Urinary bladder (tissue), 4 donors: ENCODE data around the gene LRRC41. TPM values are rescaled to one million over a fixed set of nuclear protein-coding genes. Genes with fewer than 3 reads are reported as not detected.
"Not testable (repeated sequence)": the region's sequence is repeated elsewhere in the genome, so short reads cannot be mapped to it uniquely, and the experiment has no call there.

Experiments
- DNase-seq: peaks from one replicate; pipeline ENCODE4 v3.0.0-alpha.2; 2015; ENCODE audit errors: extremely low spot score
- H3K27ac ChIP-seq: one replicate; pipeline ENCODE4 v1.5.1; 2013; ENCODE audit warnings: low read depth, mild to moderate bottlenecking, moderate library complexity
- H3K36me3 ChIP-seq: one replicate; pipeline ENCODE4 v1.6.1; 2013; ENCODE audit warnings: mild to moderate bottlenecking, moderate library complexity; ENCODE audit not compliant: insufficient read depth
- H3K4me1 ChIP-seq: one replicate; pipeline ENCODE4 v1.6.1; 2013; ENCODE audit warnings: mild to moderate bottlenecking, moderate library complexity; ENCODE audit not compliant: insufficient read depth
- H3K4me3 ChIP-seq: one replicate; pipeline ENCODE4 v1.5.1; 2013; ENCODE audit warnings: low read depth, low read length
- WGBS: extraction: QIAGEN DNeasy Blood & Tissue Kit; methylation state at CpG from one replicate; pipeline ENCODE4 v1.1.7; 2013; 5-methylcytosine and 5-hydroxymethylcytosine counted together
- polyA plus RNA-seq: library from polyadenylated mRNA; stranded (reverse); fragments of 200-250 nt; gene quantifications from one replicate; pipeline ENCODE4 v1.2.3, GENCODE V29; 2013
- total RNA-seq: library from RNA; depleted of rRNA; stranded (reverse); fragments of >200 nt; gene quantifications from one replicate; pipeline ENCODE4 v1.2.3, GENCODE V29; 2014
- donor health status: healthy with polysubstance abuse.
- donor health status: healthy.

LRRC41 gene
- total and polyA plus RNA-seq, 2 donors = 57.6 to 60.3 TPM

GRCh38 chr1:46262508-46262907 lies 40.9 kb downstream of the LRRC41 start:
- Histone ChIP-seq H3K27ac (no peak overlapping the region), H3K4me3 (no peak overlapping the region), H3K4me1 (no peaks in the 10 kb centered on the region), H3K36me3 (no peaks in the 10 kb centered on the region)
- DNase-seq = no peak
- 77% methylated on average over 1 of the region's 1 CpG for WGBS

DNA sequence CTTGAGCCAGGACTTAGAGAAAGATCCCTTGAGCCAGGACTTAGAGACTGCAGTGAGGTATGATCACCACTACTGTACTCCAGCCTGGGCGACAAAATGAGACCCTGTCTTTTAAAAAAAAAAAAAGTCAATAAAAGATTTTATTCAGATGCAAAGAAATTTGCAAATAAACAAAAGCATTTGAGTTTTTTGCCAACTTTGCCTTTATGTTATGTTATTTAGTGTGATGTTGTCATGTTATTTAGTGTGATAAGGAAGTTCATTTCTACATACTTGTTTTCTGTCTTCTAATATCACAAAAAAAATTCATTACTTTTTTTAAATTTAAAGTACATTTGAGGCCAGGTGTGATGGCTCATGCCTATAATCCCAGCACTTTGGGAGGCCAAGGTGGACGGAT lies 46.9 kb downstream of the LRRC41 start:
- H3K36me3 ChIP-seq = no peaks in the 10 kb centered on the region
- DNase-seq = no peak
- H3K4me1 ChIP-seq = no peaks in the 10 kb centered on the region
- no peak overlapping the region for H3K4me3 ChIP-seq
- no peak overlapping the region for H3K27ac ChIP-seq
- WGBS = 97% methylated on average over 2 of the region's 2 CpGs

- WGBS = 92% methylated on average over 5 of the region's 5 CpGs
- Histone ChIP-seq H3K4me1 (no peaks in the 10 kb centered on the region), H3K27ac (no peak overlapping the region), H3K4me3 (no peak overlapping the region), H3K36me3 (no peaks in the 10 kb centered on the region)
- DNase-seq = no peak
These were observed 48.7 kb downstream of the LRRC41 start for GRCh38 chr1:46254668-46255067.

- no peaks in the 10 kb centered on the region for H3K4me1 ChIP-seq
- peak overlapping the region; percentile 53 for H3K4me3 ChIP-seq
- DNase-seq = no peak
- H3K27ac ChIP-seq = no peak overlapping the region
- WGBS = 3% methylated on average over 7 of the region's 7 CpGs
- no peaks in the 10 kb centered on the region for H3K36me3 ChIP-seq
These were observed 55.1 kb downstream of the LRRC41 start for GRCh38 chr1:46248122-46248920.

GRCh38 chr1:46247436-46248121 lies 55.8 kb downstream of the LRRC41 start, which contains the start of gene RAD54L:
TSS of gene RAD54L (plus strand) at chr1:46247763. CDS start at chr1:46248406, 643 bp downstream.
- peak within 1 kb of the TSS; percentile 61 for H3K27ac ChIP-seq
- DNase-seq = peak; percentile 96
- H3K4me3 ChIP-seq = peak within 1 kb of the TSS; percentile 53
- 2% methylated on average over 49 of the region's 49 CpGs for WGBS
- H3K4me1 ChIP-seq = no peaks in the 10 kb centered on the region
- no peaks in the 10 kb centered on the region for H3K36me3 ChIP-seq

DNA sequence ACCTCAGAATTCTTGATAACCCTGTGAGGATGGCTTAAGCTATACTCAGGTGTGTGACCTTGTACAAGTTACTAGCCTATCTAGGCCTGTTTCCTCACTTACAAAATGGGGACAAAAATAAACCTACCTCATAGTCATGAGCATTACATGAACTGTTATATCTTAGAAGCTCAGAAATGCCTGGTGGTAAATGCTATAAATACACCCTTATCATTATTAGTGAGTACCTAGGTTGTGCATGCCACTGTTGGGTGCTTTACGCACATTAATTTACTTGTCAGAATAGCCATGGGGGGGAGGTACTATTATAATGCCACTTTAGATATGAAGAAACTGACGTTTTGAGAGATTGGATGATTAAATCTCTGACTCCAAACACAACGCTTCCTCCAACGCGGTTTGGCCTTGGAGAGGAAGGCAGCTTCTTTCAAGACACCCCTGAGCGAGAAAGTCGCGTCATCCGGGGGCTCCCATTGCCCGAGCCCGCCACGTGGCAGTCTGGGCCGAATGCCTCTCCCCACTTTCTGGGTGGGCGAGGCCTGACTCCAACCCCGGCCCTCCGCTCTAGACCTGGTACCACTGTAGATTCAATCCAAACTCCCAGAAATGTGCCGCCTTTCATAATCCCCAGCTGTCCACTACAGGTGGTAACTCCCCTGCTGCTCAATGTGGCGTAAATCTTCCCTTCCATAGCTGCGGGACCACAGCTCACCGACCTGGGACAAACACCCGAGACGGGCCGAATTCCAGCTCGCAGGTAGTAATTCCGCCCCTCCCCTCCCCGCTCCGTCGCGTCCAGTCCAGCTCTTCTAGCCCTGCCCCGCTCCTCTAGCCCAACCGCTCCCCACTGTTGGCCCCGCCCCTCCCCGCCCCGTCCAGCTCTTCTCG lies 56.6 kb downstream of the LRRC41 start:
- Histone ChIP-seq H3K36me3 (no peaks in the 10 kb centered on the region), H3K4me3 (peak overlapping the region; percentile 38), H3K27ac (peak overlapping the region; percentile 61), H3K4me1 (no peaks in the 10 kb centered on the region)
- 2% methylated on average over 35 of the region's 35 CpGs for WGBS
- no peak for DNase-seq

GRCh38 chr1:46246136-46246535 lies 57.3 kb downstream of the LRRC41 start:
- H3K27ac ChIP-seq = not testable (repeated sequence)
- WGBS = 96% methylated on average over 17 of the region's 17 CpGs

GRCh38 chr1:46244656-46245371 lies 58.6 kb downstream of the LRRC41 start:
- H3K36me3 ChIP-seq = no peaks in the 10 kb centered on the region
- no peak overlapping the region for H3K27ac ChIP-seq
- H3K4me1 ChIP-seq = no peaks in the 10 kb centered on the region
- WGBS = 62% methylated on average over 3 of the region's 3 CpGs
- DNase-seq = no peak
- H3K4me3 ChIP-seq = no peak overlapping the region

More at GRCh38 chr1:46246136-46246535, 57.3 kb downstream of the LRRC41 start:
- not testable (repeated sequence) for H3K4me3 ChIP-seq, H3K4me1 ChIP-seq, DNase-seq, H3K36me3 ChIP-seq

- H3K4me3 ChIP-seq, H3K27ac ChIP-seq, H3K36me3 ChIP-seq, DNase-seq, H3K4me1 ChIP-seq: not testable (repeated sequence)
- 91% methylated on average over 3 of the region's 3 CpGs for WGBS
These were observed 59.6 kb downstream of the LRRC41 start for GRCh38 chr1:46243831-46244230.

DNA sequence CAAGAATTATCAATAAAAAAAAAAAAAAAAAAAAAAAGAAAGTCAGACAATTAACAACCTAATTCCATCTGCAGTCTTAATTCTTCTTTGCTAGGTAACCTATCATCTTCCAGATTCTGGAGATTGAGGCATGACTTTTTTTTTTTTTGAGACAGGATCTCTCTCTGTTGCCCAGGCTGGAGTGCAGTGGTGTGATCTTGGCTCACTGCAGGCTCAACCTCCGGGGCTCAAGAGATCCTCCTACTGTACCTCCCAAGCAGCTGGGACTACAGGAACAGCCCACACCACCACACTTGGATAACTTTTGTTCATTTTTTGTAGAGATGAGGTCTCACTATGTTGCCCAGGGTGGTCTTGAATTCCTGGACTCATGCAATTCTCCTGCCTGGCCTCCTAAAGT lies 60.5 kb downstream of the LRRC41 start:
- Histone ChIP-seq H3K36me3 (no peaks in the 10 kb centered on the region), H3K4me3 (no peak overlapping the region), H3K4me1 (no peaks in the 10 kb centered on the region), H3K27ac (no peak overlapping the region)
- WGBS = 70% methylated on average over 1 of the region's 1 CpG
- DNase-seq = no peak

DNA sequence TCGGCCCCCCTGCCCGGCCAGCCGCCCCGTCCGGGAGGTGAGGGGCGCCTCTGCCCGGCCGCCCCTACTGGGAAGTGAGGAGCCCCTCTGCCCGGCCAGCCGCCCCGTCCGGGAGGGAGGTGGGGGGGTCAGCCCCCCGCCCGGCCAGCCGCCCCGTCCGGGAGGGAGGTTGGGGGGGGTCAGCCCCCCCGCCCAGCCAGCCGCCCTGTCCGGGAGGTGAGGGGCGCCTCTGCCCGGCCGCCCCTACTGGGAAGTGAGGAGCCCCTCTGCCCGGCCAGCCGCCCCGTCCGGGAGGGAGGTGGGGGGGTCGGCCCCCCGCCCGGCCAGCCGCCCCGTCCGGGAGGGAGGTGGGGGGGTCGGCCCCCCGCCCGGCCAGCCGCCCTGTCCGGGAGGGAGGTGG lies 61.7 kb downstream of the LRRC41 start:
- not testable (repeated sequence) for H3K27ac ChIP-seq, H3K4me1 ChIP-seq, DNase-seq, H3K4me3 ChIP-seq, H3K36me3 ChIP-seq
- 89% methylated on average over 11 of the region's 38 CpGs for WGBS

DNA sequence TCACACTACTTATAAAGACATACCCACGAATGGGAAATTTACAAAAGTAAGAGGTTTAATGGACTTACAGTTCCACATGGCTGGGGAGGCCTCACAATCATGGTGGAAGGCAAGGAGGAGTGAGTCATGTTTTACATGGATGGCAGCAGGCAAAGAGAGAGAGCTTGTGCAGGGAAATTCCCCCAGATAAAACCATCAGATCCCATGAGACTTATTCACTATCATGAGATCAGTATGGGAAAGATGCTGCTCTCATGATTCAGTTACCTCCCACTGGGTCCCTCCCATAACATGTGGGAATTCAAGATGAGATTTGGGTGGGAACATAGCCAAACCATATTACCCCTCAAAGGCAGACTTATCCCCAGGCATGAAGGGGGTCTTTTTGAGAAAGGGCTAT lies 64.6 kb downstream of the LRRC41 start:
- not testable (repeated sequence) for H3K4me1 ChIP-seq, H3K4me3 ChIP-seq, H3K27ac ChIP-seq, H3K36me3 ChIP-seq, DNase-seq
- 69% methylated on average over 1 of the region's 1 CpG for WGBS

DNA sequence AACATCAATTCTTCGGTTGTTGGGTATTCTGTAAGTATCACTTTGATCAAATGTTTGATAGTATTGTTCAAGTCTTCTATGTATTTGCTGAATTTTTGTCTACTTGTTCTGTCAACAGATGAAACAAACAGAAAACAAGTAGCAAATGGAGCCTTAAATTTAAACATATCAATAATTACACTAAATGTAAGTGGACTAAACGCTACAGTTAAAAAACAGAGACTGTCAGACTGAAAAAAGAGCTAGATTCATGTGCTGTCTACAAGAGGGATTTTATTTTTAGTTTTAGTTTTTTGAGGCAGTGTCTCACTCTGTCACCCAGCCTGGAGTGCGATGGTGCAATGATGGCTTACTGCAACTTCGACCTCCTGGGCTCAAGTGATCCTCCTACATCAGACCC lies 66.5 kb downstream of the LRRC41 start:
- Histone ChIP-seq H3K27ac (no peak overlapping the region), H3K4me3 (no peak overlapping the region), H3K4me1 (no peaks in the 10 kb centered on the region), H3K36me3 (no peaks in the 10 kb centered on the region)
- WGBS = 90% methylated on average over 4 of the region's 4 CpGs
- no peak for DNase-seq
